Stimulated activated CD4-positive, alpha-beta T cell treated with anti-CD3 and anti-CD28 coated beads, Interleukin-4, amount 100 ng/mL, for 4 hours (primary cell): ENCODE results near the gene MTA1.
A peak's percentile ranks its signal among the peaks of the same experiment; 100 is the strongest.

Experiments used
- DNase-seq, 2 experiments: peaks; one replicate each; pipeline ENCODE4 v3.0.0-alpha.2; 2020

Gene MTA1

DNA sequence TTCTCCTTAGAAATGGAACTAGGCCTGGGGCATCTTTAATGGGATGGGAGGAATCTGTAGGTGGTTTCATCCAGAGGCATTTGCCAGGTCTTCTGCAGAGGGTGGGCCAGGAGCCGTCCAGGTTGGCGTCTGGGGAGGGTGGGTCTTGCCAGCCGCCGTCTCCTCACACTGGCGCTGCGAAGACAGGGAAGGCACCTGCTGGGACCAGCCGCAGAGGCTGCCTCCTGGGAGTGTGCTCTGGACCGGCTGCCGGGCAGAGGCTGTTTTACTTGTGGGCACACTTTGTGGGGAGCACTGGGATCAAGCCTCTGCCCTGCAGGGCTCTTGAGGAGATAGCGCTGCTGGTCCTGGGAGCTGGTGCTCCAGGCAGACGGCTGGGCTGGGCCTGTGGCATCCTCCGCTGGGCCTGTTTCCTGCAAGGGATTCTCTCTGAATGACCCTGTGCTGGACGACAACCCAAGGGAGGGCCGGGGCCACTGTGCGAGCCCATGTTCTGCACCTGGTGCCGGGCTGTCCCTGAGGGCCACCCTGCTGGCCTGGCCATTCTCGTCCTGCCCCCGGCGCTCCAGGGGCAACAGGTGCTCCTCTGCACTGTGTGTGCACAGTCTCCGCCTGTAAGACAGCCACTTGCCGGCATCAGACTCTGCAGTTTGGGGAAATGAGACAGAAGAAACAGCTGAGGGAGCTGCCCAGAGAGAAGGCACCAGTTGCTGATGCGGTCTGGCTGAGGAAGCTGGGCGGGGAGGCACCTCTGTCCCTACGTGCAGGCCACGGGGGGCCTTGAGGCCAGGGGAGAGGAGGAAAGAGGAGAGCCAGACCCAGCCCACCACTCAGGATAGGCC lies 31.3 kb upstream of the MTA1 start:
- no peak for DNase-seq

DNA sequence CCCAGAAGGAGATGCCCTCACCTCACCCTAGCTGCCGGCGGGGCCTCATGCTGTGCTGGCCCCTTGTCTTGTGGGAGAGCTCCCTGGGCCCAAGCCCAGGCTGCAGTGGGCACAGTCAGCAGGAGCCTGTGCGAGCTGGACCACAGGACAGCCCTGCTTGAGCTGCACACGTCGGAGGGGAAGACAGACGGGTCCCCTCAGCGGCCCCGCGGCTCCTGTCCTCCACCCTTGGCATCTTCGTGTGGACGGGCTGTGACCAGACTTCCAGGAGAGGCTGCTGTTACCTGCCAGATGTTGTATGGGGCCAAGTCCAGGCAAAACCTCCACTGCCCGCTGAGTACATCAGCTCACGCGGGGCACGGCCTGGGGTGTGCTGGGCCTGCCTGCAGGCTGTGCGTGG lies 30.7 kb upstream of the MTA1 start:
- no peak for DNase-seq

DNA sequence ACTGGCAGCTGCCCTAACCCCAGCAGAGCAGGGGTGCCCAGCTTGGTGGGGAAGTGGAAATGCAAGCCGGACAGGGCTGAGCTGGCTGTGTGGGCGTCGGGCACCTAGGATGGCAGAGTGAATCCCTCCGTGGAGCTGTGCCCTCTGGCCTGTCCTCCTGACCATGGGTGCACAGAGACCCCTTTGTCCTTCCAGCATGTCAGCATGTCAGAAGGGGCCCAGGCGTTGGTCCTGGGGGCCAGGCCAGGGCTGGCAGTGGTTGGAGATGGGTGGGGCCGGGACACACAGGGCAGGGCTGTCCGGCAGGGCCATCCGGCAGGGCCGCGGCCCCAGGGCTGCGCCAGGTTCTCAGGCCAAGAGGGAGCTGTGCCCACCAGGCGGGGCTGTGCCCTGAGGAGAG lies 30.1 kb upstream of the MTA1 start:
- DNase-seq, result no peak

DNA sequence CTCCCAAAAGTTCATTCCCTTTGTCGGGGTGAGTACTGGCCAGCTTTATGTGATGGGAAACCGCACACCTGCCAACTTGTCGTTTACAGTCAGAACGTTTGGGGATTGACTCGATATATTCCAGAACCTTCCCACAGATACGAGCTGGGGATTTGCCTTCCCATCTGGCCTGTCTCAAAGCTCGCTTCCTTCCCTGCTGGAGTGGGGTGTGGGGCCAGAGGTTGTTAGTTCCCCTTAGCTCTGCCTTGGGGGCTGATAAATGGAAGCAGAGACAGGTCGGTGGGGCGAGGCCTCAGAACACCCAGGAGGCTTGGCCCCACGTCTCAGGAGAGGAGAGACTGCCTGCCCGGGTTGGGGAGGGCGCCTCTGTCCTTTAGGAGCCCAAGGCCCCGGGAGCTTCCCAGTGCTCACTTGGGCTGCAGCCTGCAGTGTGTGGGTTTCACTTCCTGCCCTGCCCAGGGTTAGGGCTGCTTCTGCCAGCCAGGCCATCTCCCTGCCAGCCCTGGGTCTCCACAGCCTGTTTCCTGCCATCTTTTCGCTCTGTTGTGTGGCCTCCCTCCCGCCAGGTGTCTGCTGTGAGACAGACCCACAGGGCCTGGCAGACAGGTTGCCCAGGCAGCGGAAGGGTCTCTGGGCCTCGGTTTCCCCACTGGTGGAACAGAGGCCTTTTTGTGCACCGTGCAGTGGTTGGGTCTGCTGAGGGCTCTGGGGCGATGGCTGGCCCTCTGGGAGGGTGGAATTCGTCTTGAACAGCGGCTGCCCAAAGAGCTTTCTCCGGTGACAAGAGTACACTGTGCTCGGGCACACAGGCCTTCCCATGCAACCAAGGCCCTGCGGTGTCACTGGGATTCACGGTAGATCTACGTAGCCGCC lies 29.4 kb upstream of the MTA1 start:
- DNase-seq, result no peak

DNA sequence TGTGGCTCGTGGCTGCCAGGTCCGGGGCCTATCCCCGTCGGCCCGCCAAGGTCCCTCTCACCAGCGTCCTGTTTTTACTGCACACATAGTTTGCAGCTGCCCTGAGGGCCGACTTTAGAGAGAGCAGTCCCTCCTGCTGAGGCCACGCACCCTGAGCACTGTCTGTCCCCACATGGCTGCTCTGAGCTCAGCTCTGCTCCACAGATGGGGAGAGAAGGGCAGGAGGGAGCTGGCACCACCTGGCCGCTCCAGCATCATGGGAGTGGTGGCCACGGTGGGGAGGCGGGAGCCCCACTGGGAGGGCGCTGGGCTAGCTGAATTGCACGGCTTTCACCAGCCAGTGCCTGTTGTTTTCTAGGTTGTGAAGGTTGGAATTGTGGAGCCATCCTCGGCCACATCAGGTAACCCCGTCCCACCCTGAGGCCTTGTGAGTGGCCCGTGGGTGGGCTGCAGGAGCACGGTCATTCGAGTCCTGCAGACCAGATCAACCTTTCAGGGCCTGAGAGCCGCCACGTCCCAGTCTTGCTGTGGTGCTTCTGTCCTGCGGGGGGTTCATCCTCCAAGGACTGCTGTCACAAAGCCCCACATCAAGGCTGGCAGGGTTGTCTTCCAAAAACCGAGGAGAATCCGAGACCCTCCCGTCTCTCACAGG lies 28.7 kb upstream of the MTA1 start:
- no peak for DNase-seq

DNA sequence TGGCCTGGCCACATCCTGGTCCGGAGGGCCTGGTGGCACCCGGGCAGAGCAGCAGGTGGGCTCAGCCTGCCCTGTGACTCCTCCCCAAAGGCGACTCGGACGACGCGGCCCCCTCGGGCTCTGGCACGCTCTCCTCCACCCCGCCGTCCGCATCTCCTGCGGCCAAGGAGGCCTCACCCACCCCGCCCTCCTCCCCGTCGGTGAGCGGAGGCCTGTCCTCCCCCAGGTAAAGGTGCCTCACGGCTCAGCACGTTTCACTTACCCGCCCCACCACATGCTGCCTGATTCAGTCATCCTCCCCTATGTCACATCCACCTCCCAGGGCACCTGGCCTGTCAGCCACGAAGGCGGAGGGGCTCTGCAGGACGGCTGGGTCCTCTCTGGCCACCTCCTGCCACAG lies 28.1 kb upstream of the MTA1 start:
- no peak for DNase-seq

DNA sequence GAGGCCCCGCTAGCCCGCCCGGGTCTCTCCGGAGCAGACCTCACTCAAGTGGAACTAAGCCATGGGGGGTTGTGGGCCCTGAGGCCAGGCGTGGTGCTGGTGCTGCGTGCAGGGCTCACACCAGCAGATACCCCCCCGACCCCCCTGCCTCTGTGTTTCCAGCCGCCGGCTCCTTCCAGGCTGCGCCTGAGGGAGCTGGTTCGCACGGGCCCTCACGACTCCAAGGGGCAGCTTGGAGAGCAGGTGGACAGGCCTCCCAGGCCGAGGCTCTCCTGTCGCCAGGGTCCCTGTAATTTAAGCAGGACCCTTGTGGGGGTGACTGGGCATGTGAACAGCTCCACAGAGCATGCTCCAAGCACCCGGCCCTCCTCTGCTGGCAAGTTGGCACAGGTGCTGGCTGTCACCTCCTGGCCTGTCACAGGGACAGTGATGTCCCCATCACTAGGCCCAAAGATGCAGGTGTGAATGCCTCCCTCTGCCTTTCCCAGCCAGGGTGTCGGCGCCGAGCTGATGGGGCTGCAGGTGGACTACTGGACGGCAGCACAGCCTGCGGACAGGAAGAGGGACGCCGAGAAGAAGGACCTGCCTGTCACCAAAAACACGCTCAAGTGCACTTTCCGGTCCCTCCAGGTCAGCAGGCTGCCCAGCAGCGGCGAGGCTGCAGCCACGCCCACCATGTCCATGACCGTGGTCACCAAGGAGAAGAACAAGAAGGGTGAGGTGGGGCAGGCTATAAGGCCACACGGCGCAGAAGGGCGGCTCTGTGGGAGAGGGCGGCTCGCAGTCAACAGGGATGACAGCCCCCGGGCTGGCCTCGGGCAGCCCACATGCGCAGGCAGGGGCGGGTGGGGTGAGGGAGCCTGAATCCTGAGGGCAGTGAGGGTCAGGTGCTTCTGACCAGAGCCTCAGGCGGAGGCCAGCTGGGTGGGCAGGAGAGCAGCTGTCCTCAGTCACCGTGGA lies 27.2 kb upstream of the MTA1 start:
- no peak for DNase-seq

DNA sequence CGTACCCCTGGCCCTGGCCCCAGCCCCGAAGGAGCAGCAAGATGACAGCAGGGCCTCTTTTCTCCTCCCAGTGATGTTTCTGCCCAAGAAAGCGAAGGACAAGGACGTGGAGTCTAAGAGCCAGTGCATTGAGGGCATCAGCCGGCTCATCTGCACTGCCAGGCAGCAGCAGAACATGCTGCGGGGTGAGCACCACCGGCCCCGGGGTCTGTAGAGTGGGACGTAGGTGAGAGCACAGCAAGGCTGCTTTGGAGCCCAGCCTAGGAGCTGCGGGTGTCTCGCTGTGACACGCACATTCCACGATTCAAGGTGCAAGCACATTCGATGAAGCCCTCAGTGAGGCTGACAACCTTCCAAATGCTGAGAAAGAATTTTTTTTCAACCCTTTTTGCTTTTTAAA lies 26.5 kb upstream of the MTA1 start:
- DNase-seq, result no peak

DNA sequence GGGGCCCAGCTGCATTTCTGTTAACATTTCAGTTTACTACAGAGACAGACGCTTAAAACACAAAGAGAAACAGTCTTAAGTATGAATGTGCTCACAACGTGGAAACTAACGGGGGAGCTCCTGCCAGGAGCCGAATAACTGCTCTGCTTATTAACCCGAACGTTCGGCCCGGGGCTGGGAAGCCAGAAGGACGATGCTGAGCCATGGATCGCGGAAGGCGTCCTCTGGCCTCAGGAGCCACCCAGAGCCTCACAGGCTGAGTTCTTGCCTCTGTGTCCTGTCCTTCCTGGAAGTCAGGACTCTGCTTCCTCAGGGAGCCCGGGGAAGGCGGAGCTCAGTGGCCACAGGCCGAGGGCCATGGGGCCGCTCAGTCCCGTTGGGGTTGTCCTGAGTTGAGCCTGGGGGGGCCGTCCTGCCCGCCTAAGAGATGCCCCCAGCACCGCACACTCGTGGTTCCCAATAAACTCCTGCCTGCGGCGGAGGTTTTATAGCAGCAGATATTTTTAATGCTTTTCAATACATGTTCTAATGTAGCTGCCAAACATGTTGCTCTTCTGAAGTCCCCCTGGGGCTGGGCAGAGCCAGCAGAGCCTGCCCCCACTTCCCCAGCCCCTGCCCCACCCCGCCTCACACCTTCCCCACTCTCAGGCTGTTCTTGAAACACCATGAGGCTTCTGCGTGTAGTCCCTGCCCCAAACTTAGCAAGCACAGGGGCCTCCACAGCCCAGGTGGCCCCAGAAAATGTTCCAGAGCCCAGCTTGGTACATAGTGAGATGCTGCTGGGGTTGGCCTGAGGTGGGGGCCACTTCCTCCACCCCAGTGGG lies 24.7 kb upstream of the MTA1 start:
- no peak for DNase-seq

DNA sequence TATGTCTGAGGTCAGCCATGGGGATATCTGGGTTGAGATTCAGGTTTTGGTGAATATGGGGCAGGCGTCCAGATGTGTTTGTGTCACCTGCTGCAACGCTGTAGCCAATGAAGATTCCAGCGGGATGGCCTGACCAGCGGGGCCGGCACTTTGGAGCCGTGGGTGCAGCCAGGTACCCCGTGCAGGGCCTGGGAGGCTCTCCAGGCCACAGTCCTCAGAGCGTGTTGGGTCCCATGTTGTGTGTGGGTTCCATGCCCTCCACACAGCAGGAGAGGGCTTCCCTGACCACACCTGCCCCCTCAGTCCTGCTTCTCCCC lies 24.1 kb upstream of the MTA1 start:
- DNase-seq, result no peak

DNA sequence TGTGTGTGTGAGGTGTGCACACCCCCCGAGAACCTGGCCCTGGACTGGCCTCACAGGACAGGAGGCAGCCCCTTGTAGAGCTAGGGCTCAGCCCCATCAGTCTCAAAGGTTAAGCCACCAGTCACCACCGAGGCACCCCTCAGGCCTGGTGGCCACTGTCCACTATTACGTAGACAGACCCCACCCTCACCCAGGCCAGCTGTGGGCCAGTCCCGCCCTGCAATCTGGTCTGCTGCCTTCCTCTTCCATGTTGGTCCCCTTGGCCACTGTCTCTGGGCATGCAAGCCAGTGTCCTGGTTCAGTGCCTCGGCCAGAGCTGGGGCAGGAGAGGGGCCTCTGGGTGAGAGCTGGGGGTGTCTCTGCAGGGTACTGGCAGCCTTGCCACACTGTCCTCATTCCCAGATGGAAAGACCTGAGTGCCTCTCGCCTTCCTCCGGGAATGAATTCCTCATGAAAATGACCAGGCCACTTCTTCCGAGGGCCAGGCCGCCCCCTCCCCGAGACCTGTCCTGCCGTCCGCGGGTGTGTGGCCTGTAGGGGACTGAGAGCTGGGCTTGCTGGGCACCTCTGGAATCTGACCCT lies 22.2 kb upstream of the MTA1 start:
- DNase-seq, result no peak

DNA sequence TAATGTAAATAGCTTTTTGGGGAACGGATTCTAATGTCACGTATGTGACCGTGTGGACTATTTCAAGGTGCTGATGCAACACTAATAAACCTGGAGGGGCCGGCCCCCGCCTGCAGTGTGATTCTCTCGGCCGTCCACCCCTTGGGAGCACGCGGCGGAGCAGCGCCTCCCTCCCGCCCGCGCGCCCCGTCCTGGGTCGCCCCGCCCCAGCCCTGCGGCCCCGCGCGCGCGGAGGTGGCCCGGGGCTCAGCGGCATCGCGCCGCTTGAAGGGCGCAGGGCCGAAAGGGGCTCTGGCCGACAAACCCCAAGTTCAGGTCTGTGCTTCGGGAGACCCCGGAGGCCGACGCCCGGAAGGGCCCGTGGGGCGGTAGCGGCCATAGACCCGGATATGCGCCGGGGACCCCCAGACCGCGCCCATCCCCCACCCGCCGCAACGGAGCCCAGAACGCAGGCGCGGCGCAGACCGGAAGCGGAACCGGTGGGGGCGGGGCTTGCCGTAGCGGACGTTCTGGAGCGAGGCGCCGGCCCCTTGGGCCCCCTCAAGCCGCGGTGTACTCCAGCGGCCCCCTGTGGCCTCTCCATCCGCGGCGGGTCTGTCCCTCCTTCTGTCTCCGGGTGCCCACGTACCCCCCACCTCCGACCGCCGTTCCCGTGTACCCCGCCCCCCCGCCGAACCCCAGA lies 21.4 kb upstream of the MTA1 start, which contains the start of gene TEX22:
TSS of gene TEX22 (plus strand) at position 495 of the 682 bp plus-strand sequence. CDS start 803 bp downstream, outside the sequence.
- peak; percentile 83 to 98 for DNase-seq

DNA sequence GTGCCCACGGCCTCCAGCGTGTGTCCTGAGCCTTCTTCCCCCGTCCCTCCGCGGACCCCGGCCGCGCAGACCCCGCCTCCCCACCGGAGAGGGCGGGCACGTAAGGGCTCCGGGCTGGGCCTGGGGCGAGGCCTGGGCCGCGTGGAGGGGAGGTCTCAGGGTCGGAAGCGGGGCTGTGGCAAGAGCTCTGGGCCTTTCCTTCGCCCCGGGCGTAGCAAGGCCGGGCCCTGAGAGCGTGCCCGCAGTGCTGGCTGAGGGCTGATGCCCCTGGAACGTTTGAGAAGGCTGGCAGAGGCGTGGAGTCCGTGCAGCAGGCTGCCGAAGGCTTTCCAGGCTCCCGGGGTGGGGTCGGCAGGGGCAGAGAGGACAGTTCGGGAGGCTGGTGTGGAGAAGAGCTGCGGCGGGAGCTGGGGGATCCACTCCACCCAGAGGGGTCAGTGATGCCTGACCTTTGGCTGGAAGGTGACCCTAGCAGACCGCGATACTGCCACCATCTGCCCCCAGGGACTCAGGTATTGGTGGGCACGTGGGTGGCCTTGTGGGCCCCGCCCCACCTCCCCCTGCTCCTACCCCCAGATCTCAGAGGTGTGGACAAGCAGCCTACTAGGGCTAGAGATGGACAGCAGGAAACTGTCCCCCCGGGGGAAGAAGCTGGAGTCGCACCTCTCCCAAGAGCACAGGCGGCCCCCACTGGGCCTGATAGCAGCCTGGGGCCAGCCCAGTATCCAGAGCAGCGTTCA lies 20.7 kb upstream of the MTA1 start:
- DNase-seq, result peak in 1 of 2 experiments; percentile 59

DNA sequence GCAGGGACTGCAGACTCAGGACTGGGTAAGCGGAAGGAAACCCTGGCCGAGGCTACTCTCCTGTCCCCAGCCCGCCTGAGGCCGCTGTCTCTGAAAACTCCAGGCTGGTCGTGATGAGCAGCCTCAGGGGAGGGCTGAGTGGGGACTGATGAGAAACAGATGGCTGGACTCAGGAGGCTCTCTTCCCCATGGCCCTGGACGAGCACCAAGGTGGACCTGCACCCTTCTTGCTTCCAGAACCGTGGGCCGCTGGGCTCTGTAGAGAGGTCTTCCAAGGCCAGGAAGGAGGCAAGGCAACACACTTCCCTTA lies 20.2 kb upstream of the MTA1 start:
- no peak for DNase-seq

DNA sequence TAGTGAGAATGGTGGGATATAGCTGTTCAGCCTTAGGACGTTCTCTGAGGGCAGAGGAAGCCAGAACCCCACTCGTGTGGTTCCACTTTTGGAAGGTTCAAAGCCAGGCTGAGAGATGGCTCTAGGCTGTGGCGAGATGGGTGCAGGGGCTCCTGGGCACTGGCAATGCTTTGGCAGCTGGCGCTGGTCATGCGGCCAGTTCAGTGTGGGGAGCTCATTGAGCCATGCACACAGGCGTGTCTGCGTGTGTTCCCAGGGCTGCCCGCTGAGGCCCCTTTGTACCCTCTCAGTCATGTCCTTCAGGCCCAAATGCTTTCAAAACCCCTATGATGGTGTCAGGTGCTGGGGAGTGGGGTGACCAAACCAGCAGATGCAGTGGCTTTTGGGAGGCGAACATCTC lies 19.6 kb upstream of the MTA1 start:
- DNase-seq, result no peak

DNA sequence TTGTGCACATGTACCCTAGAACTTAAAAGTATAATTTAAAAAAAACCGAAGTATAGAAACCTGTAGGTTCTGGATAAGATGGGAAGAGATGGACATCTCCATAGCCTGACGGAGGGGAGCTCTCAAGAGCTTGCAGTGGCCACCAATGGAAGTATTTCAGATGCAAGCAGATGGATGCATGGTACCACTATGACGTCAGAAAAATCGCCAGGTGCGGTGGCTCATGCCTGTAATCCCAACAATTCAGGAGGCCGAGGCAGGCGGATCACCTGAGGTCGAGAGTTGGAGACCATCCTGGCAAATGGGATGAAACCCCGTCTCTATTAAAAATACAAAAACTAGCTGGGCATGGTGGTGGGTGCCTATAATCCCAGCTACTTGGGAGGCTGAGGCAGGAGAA lies 17.9 kb upstream of the MTA1 start:
- no peak for DNase-seq

DNA sequence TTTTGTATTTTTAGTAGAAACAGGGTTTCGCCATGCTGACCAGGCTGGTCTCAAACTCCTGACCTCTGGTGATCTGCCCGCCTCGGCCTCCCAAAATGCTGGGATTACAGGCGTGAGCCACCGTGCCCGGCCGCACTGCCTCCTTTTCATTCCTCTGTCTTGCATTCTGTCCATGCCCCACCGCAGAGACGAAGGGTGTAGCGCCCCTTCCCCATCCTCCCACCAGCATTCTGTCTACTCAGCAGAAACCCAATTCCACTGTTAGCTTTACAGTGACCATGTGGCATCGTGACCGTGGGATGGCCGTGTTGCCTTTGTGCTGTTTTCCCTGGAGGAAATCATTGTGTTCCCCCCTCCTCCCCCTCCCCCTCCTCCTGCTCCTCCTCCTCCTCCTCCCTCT lies 11.0 kb upstream of the MTA1 start:
- DNase-seq, result no peak

DNA sequence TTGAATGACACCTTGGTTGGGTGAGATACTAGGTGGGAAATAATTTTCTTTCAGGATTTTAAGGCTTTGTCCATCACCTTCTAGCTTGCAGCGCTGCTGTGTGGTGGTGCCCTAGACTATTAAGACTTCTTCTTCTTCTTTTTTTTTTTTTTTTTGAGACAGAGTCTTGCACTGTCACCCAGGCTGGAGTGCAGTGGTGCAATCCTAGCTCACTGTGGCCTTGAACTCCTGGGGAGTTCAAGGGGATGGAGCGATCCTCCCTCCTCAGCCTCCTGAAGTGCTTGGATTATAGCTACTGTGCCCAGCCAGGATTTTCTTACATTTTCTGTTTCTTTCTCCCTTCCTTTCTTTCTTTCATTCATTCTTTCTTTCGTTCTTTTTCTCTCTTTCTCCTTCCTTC lies 10.3 kb upstream of the MTA1 start:
- no peak for DNase-seq

DNA sequence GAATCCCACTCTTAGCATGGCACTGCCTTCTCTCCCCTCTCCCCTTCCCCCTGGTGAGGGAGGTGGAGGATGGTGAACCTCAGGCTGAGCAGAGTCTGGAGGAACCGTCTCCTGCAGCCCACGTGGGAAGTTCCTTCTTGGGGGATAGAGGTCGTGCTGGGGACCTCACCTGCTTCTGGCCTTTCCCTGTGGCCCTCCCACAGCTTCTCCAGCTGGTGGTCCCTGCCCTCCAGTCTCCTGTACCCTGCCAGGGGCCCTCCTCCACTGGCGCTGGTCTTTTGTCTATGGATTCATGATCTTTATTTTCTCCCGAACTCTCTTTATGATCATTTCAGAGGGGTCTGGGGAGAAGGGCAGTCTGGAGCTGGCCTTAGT lies 9.0 kb upstream of the MTA1 start:
- no peak for DNase-seq
